Ovary (tissue), 9 donors: ENCODE results near the gene GTF3C1. TPM values are rescaled to one million over a fixed set of nuclear protein-coding genes. Genes with fewer than 3 reads are reported as not detected.

Source experiments
- DNase-seq, 5 donors: peaks; one replicate each; pipeline ENCODE4 v3.0.0-alpha.2; 2019 to 2020
- H3K27ac ChIP-seq, 2 donors: fragments of 200-600 bp; one replicate each; pipeline versions ENCODE4 v1.5.1 to v1.8.0; 2019 to 2022
- H3K27me3 ChIP-seq: fragments of 200-600 bp; one replicate; pipeline ENCODE4 v1.8.0; 2022
- H3K36me3 ChIP-seq: fragments of 200-600 bp; sonication (generic); one replicate; pipeline ENCODE4 v1.5.1; 2019
- H3K4me1 ChIP-seq: one replicate; pipeline ENCODE4 v1.8.1; 2013; ENCODE audit warnings: mild to moderate bottlenecking, moderate library complexity; ENCODE audit not compliant: insufficient read depth
- H3K4me3 ChIP-seq: fragments of 200-600 bp; sonication (generic); one replicate; pipeline ENCODE4 v1.5.1; 2017
- H3K9me3 ChIP-seq, 2 donors: fragments of 200-600 bp in 1 of 2; sonication (generic) in 1 of 2; one replicate each; pipeline versions ENCODE4 v1.5.1 to v1.8.1; 2013 to 2019; ENCODE audit warnings: mild to moderate bottlenecking in 1 of 2, moderate library complexity in 1 of 2
- EP300 ChIP-seq: sonication (generic); formaldehyde crosslinking; IDR thresholded peaks from one replicate; pipeline ENCODE4 v1.6.1; 2017; ENCODE audit warnings: antibody characterized with exemption
- POLR2A ChIP-seq: fragments of 450-650 bp; IDR thresholded peaks from one replicate; pipeline ENCODE4 v1.6.1; 2017; ENCODE audit warnings: antibody characterized with exemption, mild to moderate bottlenecking, moderate library complexity
- WGBS, 3 donors: extraction: QIAGEN DNeasy Blood & Tissue Kit in 1 of 3; methylation state at CpG; one replicate each; pipeline versions ENCODE4 v1.1.5 to v1.1.7; 2013 to 2017; 5-methylcytosine and 5-hydroxymethylcytosine counted together
- intact Hi-C, 4 donors: fragments of 100-400 bp; cut with DNase I; formaldehyde crosslinking; loops; one replicate each; pipeline versions ENCODE4 v1.11.0 to v1.15.1; 2022 to 2023
- polyA plus RNA-seq, 2 donors: library from polyadenylated mRNA; stranded (reverse); fragments of 200-250 nt in 1 of 2; fragments of 350-450 nt in 1 of 2; fragmentation: Illumina TruSeq in 1 of 2; extraction: RNeasy Lipid Tissue Mini Kit (QIAGEN cat#74804) in 1 of 2; gene quantifications; one replicate each; pipeline ENCODE4 v1.2.3, GENCODE V29; 2013 to 2014
- total RNA-seq, 7 donors: library from RNA; depleted of rRNA in 2 of 7; stranded (reverse); fragments of >200 nt in 2 of 7; fragmentation: NEBNext Ultra II Directional in 3 of 7; extraction: Animal tissue kit (Norgen Biotek cat#: 25700) in 3 of 7; gene quantifications; one replicate each; pipeline versions ENCODE4 v1.1.0 to v1.2.4, GENCODE V29; 2016 to 2023
- TF ChIP-seq, protein P1 (sequence below), 3 donors: fragments of 450-650 bp in 2 of 3; fragments of 200-600 bp in 1 of 3; IDR thresholded peaks; one replicate each; pipeline versions ENCODE4 v1.5.1 to v1.8.0; 2016 to 2022; ENCODE audit warnings: antibody characterized with exemption in 3 of 3, mild to moderate bottlenecking in 1 of 3
- donor health status: DM: no; HTN: no; CAD: no; lungs with moderate emphysema.
- donor health status: DM: no; HTN: no; CAD: no.
- donor health status: Bipolar disorder and iron deficiency.
- donor health status: DM: yes; HTN: yes; CAD: no.
- donor health status: DM: no; HTN: no; CAD: no.
- donor health status: DM: yes; HTN: yes; CAD: no.

The GTF3C1 gene
- total and polyA plus RNA-seq, 9 donors = 33.9 to 71.7 (median 52.7) TPM

DNA sequence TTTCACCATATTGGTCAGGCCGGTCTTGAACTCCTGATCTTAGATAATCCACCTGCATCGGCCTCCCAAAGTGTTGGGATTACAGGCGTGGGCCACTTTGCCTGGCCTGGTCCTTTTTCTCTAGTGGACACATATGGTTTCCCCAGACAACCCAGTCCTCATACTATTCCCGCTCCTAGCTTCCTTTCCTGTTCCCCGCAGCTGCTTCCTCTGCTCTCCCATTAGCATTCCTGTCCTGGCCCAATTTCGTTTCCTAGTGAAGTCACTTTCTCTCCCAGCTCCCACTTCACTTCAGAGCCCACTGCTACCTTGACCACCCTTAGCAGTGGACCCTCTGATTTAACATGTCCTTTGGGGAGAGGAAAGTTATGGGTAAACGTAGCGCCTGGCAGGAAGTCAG is 11.5 kb upstream of the GTF3C1 start:
- Histone ChIP-seq H3K9me3 (no peaks in the 10 kb centered on the region), H3K36me3 (no peaks in the 10 kb centered on the region), H3K27me3 (no peaks in the 10 kb centered on the region), H3K27ac (no peak overlapping the region), H3K4me3 (no peak overlapping the region), H3K4me1 (no peaks in the 10 kb centered on the region)
- TF ChIP-seq POLR2A (no peak), EP300 (no peak)
- TF ChIP-seq, protein P1, sequence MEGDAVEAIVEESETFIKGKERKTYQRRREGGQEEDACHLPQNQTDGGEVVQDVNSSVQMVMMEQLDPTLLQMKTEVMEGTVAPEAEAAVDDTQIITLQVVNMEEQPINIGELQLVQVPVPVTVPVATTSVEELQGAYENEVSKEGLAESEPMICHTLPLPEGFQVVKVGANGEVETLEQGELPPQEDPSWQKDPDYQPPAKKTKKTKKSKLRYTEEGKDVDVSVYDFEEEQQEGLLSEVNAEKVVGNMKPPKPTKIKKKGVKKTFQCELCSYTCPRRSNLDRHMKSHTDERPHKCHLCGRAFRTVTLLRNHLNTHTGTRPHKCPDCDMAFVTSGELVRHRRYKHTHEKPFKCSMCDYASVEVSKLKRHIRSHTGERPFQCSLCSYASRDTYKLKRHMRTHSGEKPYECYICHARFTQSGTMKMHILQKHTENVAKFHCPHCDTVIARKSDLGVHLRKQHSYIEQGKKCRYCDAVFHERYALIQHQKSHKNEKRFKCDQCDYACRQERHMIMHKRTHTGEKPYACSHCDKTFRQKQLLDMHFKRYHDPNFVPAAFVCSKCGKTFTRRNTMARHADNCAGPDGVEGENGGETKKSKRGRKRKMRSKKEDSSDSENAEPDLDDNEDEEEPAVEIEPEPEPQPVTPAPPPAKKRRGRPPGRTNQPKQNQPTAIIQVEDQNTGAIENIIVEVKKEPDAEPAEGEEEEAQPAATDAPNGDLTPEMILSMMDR (IDR thresholded peaks at IDR 0.05) = no peak
- DNase-seq = no peak
- WGBS, 3 donors = 89 to 95% (median 91%) methylated on average over 8 of the region's 8 CpGs
- intact Hi-C loops = no loop called here

DNA sequence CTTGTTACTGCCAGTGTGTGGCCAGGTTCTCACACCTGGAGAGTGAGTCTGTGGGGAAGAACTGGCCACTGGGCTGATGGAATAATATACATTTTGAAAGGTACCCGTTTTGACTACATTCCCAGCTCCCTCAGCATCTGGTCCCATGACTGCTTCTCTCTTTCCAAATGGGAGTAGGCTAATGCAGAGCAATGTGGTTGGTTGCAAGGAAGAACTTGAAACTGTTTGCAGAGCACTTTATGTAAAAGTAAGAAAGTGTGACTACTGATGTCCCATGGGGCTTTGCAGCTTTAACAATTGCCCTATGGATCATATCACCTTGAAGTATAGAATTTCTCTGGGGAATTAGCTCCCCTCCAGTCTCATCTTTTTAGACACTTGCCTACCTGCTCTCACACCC is 9.2 kb upstream of the GTF3C1 start:
- no peaks in the 10 kb centered on the region for H3K27me3 ChIP-seq
- no peak for DNase-seq
- H3K4me3 ChIP-seq = no peak overlapping the region
- H3K9me3 ChIP-seq = no peaks in the 10 kb centered on the region
- no peaks in the 10 kb centered on the region for H3K4me1 ChIP-seq
- no peak overlapping the region for H3K27ac ChIP-seq
- WGBS, 3 donors = 63 to 86% (median 83%) methylated on average over 1 of the region's 1 CpG
- TF ChIP-seq EP300 = no peak
- TF ChIP-seq, protein P1 (IDR thresholded peaks at IDR 0.05) = no peak
- no peak for TF ChIP-seq POLR2A
- intact Hi-C loops = no loop called here
- H3K36me3 ChIP-seq = no peaks in the 10 kb centered on the region

DNA sequence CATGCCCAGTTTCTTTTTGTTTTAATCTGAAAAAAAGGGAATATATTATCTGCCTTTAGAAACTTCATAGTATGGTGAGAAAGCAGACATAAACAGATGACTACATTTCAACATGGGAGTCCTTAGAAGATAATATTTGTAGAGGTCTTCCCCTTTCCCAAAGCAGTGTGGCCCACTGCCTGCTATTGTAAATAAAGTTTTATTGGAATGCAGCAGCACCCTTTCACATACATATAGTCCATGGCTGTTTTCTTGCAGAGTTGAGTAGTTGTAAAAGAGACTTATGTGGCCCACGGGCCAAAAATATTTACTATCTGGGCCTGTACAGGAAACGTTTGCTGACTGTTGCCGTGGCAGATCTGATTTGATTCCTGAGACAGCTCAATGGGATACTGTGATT is 8.7 kb upstream of the GTF3C1 start:
- 76 to 87% (median 81%) methylated on average over 3 of the region's 3 CpGs for WGBS, 3 donors
- Histone ChIP-seq H3K4me3 (no peak overlapping the region), H3K36me3 (no peaks in the 10 kb centered on the region), H3K27ac (no peak overlapping the region), H3K27me3 (no peaks in the 10 kb centered on the region), H3K4me1 (no peaks in the 10 kb centered on the region), H3K9me3 (no peaks in the 10 kb centered on the region)
- intact Hi-C loops = no loop called here
- TF ChIP-seq POLR2A (no peak), EP300 (no peak)
- TF ChIP-seq, protein P1 (IDR thresholded peaks at IDR 0.05) = no peak
- no peak for DNase-seq

DNA sequence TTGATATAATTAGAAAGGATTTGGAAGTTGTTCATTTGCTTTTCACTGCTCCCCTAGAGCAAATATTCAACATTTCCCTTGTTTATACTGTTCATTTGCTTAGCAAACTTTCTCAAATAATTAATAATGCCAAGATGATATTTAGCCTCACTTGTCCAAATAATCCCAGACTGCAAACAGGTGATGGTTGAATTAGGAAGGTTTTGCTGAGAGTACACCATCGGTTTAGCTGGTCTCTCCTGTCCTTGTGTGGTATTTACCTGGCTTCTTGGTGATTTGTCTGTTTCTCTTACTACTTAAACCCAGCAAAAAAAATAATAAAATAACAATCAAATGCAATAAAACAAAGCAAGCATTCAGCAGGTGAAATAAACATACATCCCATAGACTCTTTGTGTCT is 6.8 kb upstream of the GTF3C1 start:
- no peak overlapping the region for H3K4me3 ChIP-seq
- 65 to 84% (median 76%) methylated on average over 1 of the region's 1 CpG for WGBS, 3 donors
- DNase-seq = no peak
- H3K4me1 ChIP-seq = no peaks in the 10 kb centered on the region
- no peak overlapping the region for H3K27ac ChIP-seq
- intact Hi-C loops = no loop called here
- H3K27me3 ChIP-seq = no peaks in the 10 kb centered on the region
- H3K9me3 ChIP-seq = no peaks in the 10 kb centered on the region
- TF ChIP-seq, protein P1 (IDR thresholded peaks at IDR 0.05) = no peak
- no peak for TF ChIP-seq EP300
- TF ChIP-seq POLR2A = no peak
- H3K36me3 ChIP-seq = no peaks in the 10 kb centered on the region

DNA sequence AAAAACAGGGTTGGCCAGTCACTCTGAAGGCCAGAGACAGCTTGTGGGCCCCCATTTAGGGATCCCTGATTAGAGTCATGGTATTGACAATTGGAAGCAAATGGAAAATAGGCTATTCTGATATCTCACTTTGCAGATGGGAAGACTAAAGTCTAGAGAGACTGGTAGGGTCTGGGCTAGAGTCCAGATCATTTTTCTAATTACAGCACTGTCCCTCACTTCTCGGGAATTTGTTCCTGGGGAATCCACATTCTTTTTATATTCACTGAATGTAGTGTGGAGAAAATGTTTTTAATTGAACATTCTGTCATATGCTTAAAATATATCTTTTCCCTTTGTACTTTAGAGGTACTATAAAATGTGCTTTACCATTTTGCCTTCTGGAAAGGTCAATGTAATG is 1.3 kb upstream of the GTF3C1 start:
- 8 to 11% (median 10%) methylated on average over 1 of the region's 1 CpG for WGBS, 3 donors

More for the DNA sequence above, 1.3 kb upstream of the GTF3C1 start:
- intact Hi-C loops = no loop called here
- H3K36me3 ChIP-seq = no peaks in the 10 kb centered on the region
- H3K9me3 ChIP-seq = no peaks in the 10 kb centered on the region
- H3K27ac ChIP-seq = no peak overlapping the region
- no peak overlapping the region for H3K4me3 ChIP-seq
- TF ChIP-seq POLR2A (no peak), EP300 (no peak)
- TF ChIP-seq, protein P1 (IDR thresholded peaks at IDR 0.05) = no peak
- peaks cover 16% of the 10 kb centered on the region for H3K4me1 ChIP-seq
- no peaks in the 10 kb centered on the region for H3K27me3 ChIP-seq
- DNase-seq = no peak
